Colonic mucosa (tissue), 4 donors: ENCODE data around the gene HSPB6. TPM values are rescaled to one million over a fixed set of nuclear protein-coding genes. Genes with fewer than 3 reads are reported as not detected.

Experiments used
- DNase-seq: peaks from one replicate; pipeline ENCODE4 v3.0.0-alpha.2; 2020
- H3K27ac ChIP-seq: fragments of 200-600 bp; one replicate; pipeline ENCODE4 v1.8.0; 2021
- H3K27me3 ChIP-seq: fragments of 200-600 bp; one replicate; pipeline ENCODE4 v1.8.0; 2021
- H3K36me3 ChIP-seq: fragments of 200-600 bp; one replicate; pipeline ENCODE4 v1.8.0; 2021
- H3K4me1 ChIP-seq: fragments of 200-600 bp; one replicate; pipeline ENCODE4 v1.8.0; 2021; ENCODE audit warnings: mild to moderate bottlenecking
- H3K4me3 ChIP-seq: fragments of 200-600 bp; one replicate; pipeline ENCODE4 v1.8.0; 2021
- H3K9ac ChIP-seq, 2 donors: one replicate each; pipeline ENCODE4 v1.7.0; 2013; ENCODE audit warnings: control low read depth in 2 of 2, low read depth in 2 of 2, low read length in 2 of 2
- H3K9me3 ChIP-seq: fragments of 200-600 bp; one replicate; pipeline ENCODE4 v1.8.0; 2021
- intact Hi-C: fragments of 100-400 bp; cut with DNase I; formaldehyde crosslinking; loops from one replicate; pipeline ENCODE4 v1.14.1; 2022
- total RNA-seq, 2 donors: library from RNA; stranded (reverse); fragmentation: NEBNext Ultra II Directional in 1 of 2; extraction: Animal tissue kit (Norgen Biotek cat#: 25700) in 1 of 2; gene quantifications; one replicate each; pipeline ENCODE4 v1.2.1, GENCODE V29; 2021
- TF ChIP-seq, protein P1 (sequence below): fragments of 200-600 bp; IDR thresholded peaks from one replicate; pipeline ENCODE4 v1.8.0; 2022; ENCODE audit warnings: antibody characterized with exemption, mild to moderate bottlenecking
- donor health status: healthy.
- donor health status: DM: no; HTN: no; CAD: no.
- donor health status: DM: no; HTN: no; CAD: no.

HSPB6 gene
- total RNA-seq, 2 donors from 2014 or later = 6.3 to 23.6 TPM

GRCh38 chr19:35788205-35788960 is 31.6 kb upstream of the HSPB6 start:
- Histone ChIP-seq H3K4me3 (no peak overlapping the region), H3K27ac (no peak overlapping the region), H3K4me1 (no peaks in the 10 kb centered on the region), H3K9me3 (no peaks in the 10 kb centered on the region), H3K27me3 (no peaks in the 10 kb centered on the region), H3K36me3 (no peaks in the 10 kb centered on the region), H3K9ac (no peak overlapping the region)
- intact Hi-C loops = no loop called here
- no peak for DNase-seq
- TF ChIP-seq, protein P1, sequence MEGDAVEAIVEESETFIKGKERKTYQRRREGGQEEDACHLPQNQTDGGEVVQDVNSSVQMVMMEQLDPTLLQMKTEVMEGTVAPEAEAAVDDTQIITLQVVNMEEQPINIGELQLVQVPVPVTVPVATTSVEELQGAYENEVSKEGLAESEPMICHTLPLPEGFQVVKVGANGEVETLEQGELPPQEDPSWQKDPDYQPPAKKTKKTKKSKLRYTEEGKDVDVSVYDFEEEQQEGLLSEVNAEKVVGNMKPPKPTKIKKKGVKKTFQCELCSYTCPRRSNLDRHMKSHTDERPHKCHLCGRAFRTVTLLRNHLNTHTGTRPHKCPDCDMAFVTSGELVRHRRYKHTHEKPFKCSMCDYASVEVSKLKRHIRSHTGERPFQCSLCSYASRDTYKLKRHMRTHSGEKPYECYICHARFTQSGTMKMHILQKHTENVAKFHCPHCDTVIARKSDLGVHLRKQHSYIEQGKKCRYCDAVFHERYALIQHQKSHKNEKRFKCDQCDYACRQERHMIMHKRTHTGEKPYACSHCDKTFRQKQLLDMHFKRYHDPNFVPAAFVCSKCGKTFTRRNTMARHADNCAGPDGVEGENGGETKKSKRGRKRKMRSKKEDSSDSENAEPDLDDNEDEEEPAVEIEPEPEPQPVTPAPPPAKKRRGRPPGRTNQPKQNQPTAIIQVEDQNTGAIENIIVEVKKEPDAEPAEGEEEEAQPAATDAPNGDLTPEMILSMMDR = no peak

- no peak for DNase-seq
- no peak overlapping the region for H3K4me3 ChIP-seq
- no peaks in the 10 kb centered on the region for H3K36me3 ChIP-seq
- no peaks in the 10 kb centered on the region for H3K27me3 ChIP-seq
- no peak overlapping the region for H3K9ac ChIP-seq
- H3K9me3 ChIP-seq = no peaks in the 10 kb centered on the region
- H3K27ac ChIP-seq = no peak overlapping the region
- no peaks in the 10 kb centered on the region for H3K4me1 ChIP-seq
- intact Hi-C loops = no loop called here
- TF ChIP-seq, protein P1 = no peak
These were observed 30.5 kb upstream of the HSPB6 start for GRCh38 chr19:35787227-35787799.

GRCh38 chr19:35786299-35787160 is 29.7 kb upstream of the HSPB6 start:
- H3K4me3 ChIP-seq = no peak overlapping the region
- intact Hi-C loops = no loop called here
- no peaks in the 10 kb centered on the region for H3K4me1 ChIP-seq
- DNase-seq = no peak
- H3K36me3 ChIP-seq = no peaks in the 10 kb centered on the region
- no peaks in the 10 kb centered on the region for H3K27me3 ChIP-seq
- H3K9me3 ChIP-seq = no peaks in the 10 kb centered on the region
- H3K27ac ChIP-seq = no peak overlapping the region
- TF ChIP-seq, protein P1 = no peak
- H3K9ac ChIP-seq = no peak overlapping the region

GRCh38 chr19:35785339-35785627 is 28.5 kb upstream of the HSPB6 start:
- no peak for DNase-seq
- TF ChIP-seq, protein P1 = no peak
- Histone ChIP-seq H3K4me3 (no peak overlapping the region), H3K9me3 (no peaks in the 10 kb centered on the region), H3K9ac (no peak overlapping the region), H3K27me3 (no peaks in the 10 kb centered on the region), H3K36me3 (no peaks in the 10 kb centered on the region), H3K27ac (no peak overlapping the region), H3K4me1 (no peaks in the 10 kb centered on the region)
- intact Hi-C loops = no loop called here

DNA sequence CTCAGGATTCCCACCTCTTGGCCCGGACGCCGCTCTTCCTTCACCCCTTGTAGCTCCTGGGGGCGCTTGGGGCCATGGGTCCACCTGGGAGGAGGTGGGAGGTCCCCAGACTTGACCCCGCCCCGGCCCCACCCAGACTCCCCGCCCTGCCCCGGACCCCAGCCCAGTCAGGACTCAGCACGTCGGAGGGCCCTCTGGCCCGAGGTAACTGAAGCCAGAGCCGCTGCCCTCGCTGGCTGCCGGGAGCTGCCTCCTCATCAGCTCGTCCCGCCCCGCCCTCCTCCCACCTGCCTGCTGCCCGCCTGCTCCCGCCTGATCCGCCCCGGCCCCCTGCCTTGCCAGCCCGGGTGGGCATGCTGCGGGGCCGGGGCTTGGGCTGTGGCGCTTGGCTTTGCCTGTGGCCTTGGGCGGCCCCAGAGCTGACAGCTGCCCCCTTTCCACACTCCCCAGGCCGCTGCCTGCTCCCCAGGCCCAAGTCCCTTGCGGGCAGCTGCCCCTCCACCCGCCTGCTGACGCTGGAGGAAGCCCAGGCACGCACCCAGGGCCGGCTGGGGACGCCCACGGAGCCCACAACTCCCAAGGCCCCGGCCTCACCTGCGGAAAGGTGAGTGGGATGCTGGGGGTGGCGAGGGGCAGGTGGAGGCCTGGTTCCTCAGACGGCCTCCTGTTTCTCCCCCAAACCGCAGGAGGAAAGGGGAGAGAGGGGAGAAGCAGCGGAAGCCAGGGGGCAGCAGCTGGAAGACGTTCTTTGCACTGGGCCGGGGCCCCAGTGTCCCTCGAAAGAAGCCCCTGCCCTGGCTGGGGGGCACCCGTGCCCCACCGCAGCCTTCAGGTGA is 27.9 kb upstream of the HSPB6 start:
- intact Hi-C loops = no loop called here
- Histone ChIP-seq H3K36me3 (no peaks in the 10 kb centered on the region), H3K4me1 (no peaks in the 10 kb centered on the region), H3K27ac (no peak overlapping the region), H3K27me3 (no peaks in the 10 kb centered on the region), H3K9ac (no peak overlapping the region), H3K9me3 (no peaks in the 10 kb centered on the region), H3K4me3 (no peak overlapping the region)
- TF ChIP-seq, protein P1 = no peak
- DNase-seq = no peak
